Large intestine (tissue), 3 donors: ENCODE results near the gene PCBP3. TPM values are rescaled to one million over a fixed set of nuclear protein-coding genes. Genes with fewer than 3 reads are reported as not detected.
A peak's percentile ranks its signal among the peaks of the same experiment; 100 is the strongest.

Experiments used
- DNase-seq, 2 donors: peaks; one replicate each; pipeline versions ENCODE4 v3.0.0 to v3.0.0-alpha.2; 2013
- H3K27ac ChIP-seq: one replicate; pipeline ENCODE4 v1.5.1; 2013; ENCODE audit warnings: low read length
- H3K27me3 ChIP-seq: 2 replicates; pipeline ENCODE4 v1.6.1; 2013; ENCODE audit warnings: low read length; ENCODE audit not compliant: control insufficient read depth, insufficient read depth
- H3K36me3 ChIP-seq: 2 replicates; pipeline ENCODE4 v1.6.1; 2013; ENCODE audit warnings: low read length; ENCODE audit not compliant: control insufficient read depth, insufficient read depth
- H3K4me1 ChIP-seq: one replicate; pipeline ENCODE4 v1.6.1; 2013; ENCODE audit warnings: low read length; ENCODE audit not compliant: control insufficient read depth, insufficient read depth
- H3K4me3 ChIP-seq: one replicate; pipeline ENCODE4 v1.5.1; 2013; ENCODE audit warnings: low read length
- H3K9me3 ChIP-seq: one replicate; pipeline ENCODE4 v1.6.1; 2013; ENCODE audit warnings: mild to moderate bottlenecking, low read depth, low read length, moderate library complexity; ENCODE audit not compliant: control insufficient read depth
- WGBS: methylation state at CpG from one replicate; pipeline ENCODE4 v1.1.5; 2013; ENCODE audit warnings: low lambda C conversion rate; ENCODE audit not compliant: insufficient coverage; 5-methylcytosine and 5-hydroxymethylcytosine counted together
- polyA plus RNA-seq: library from polyadenylated mRNA; unstranded; fragments of 120-200 nt; gene quantifications from one replicate; pipeline ENCODE4 v1.2.1, GENCODE V29; 2013

The PCBP3 gene
- polyA plus RNA-seq, 1 donor = 7.4 TPM

- WGBS = no CpG with 5 or more reads among the region's 1 CpG
- no peak overlapping the region for H3K4me3 ChIP-seq
- H3K36me3 ChIP-seq = no peaks in the 10 kb centered on the region
- H3K27ac ChIP-seq = no peak overlapping the region
- no peaks in the 10 kb centered on the region for H3K9me3 ChIP-seq
- no peaks in the 10 kb centered on the region for H3K27me3 ChIP-seq
- no peaks in the 10 kb centered on the region for H3K4me1 ChIP-seq
- no peak for DNase-seq
Observed at GRCh38 chr21:45680215-45680614, 36.7 kb downstream of the PCBP3 start.

- H3K36me3 ChIP-seq = no peaks in the 10 kb centered on the region
- no peaks in the 10 kb centered on the region for H3K9me3 ChIP-seq
- H3K27me3 ChIP-seq = no peaks in the 10 kb centered on the region
- WGBS = no CpG with 5 or more reads among the region's 2 CpGs
- H3K4me1 ChIP-seq = no peaks in the 10 kb centered on the region
- H3K27ac ChIP-seq = no peak overlapping the region
- DNase-seq = no peak
- no peak overlapping the region for H3K4me3 ChIP-seq
Observed at GRCh38 chr21:45695086-45695485, 51.6 kb downstream of the PCBP3 start.

- Histone ChIP-seq H3K4me3 (no peak overlapping the region), H3K4me1 (no peaks in the 10 kb centered on the region), H3K36me3 (no peaks in the 10 kb centered on the region), H3K27ac (no peak overlapping the region), H3K27me3 (no peaks in the 10 kb centered on the region), H3K9me3 (no peaks in the 10 kb centered on the region)
- DNase-seq = peak in 1 of 2 donors; percentile 11
- 38% methylated on average over 1 of the region's 3 CpGs for WGBS
Observed at GRCh38 chr21:45698493-45699184, 55.1 kb downstream of the PCBP3 start.

- Histone ChIP-seq H3K27me3 (no peaks in the 10 kb centered on the region), H3K36me3 (no peaks in the 10 kb centered on the region), H3K4me3 (no peak overlapping the region), H3K4me1 (no peaks in the 10 kb centered on the region), H3K27ac (no peak overlapping the region), H3K9me3 (no peaks in the 10 kb centered on the region)
- DNase-seq = no peak
- no CpG with 5 or more reads among the region's 7 CpGs for WGBS
Observed at GRCh38 chr21:45699251-45699942, 55.9 kb downstream of the PCBP3 start.

- Histone ChIP-seq H3K36me3 (no peaks in the 10 kb centered on the region), H3K27me3 (no peaks in the 10 kb centered on the region), H3K4me1 (no peaks in the 10 kb centered on the region), H3K9me3 (no peaks in the 10 kb centered on the region), H3K27ac (no peak overlapping the region), H3K4me3 (no peak overlapping the region)
- DNase-seq = no peak
- no CpG with 5 or more reads among the region's 1 CpG for WGBS
Observed at GRCh38 chr21:45699966-45700365, 56.4 kb downstream of the PCBP3 start.

GRCh38 chr21:45700461-45700860, 56.9 kb downstream of the PCBP3 start:
- H3K9me3 ChIP-seq = no peaks in the 10 kb centered on the region
- no peak for DNase-seq
- no CpG with 5 or more reads among the region's 6 CpGs for WGBS

GRCh38 chr21:45704311-45705108, 61.0 kb downstream of the PCBP3 start:
- Histone ChIP-seq H3K27ac (no peak overlapping the region), H3K4me3 (no peak overlapping the region), H3K9me3 (no peaks in the 10 kb centered on the region), H3K4me1 (no peaks in the 10 kb centered on the region), H3K27me3 (no peaks in the 10 kb centered on the region), H3K36me3 (no peaks in the 10 kb centered on the region)
- WGBS = no CpG with 5 or more reads among the region's 13 CpGs
- no peak for DNase-seq

More at GRCh38 chr21:45700461-45700860, 56.9 kb downstream of the PCBP3 start:
- no peaks in the 10 kb centered on the region for H3K4me1 ChIP-seq
- no peaks in the 10 kb centered on the region for H3K27me3 ChIP-seq
- no peak overlapping the region for H3K27ac ChIP-seq
- H3K4me3 ChIP-seq = no peak overlapping the region
- no peaks in the 10 kb centered on the region for H3K36me3 ChIP-seq

GRCh38 chr21:45706299-45706698, 62.8 kb downstream of the PCBP3 start:
- no peaks in the 10 kb centered on the region for H3K9me3 ChIP-seq
- no CpG with 5 or more reads among the region's 1 CpG for WGBS
- no peak overlapping the region for H3K4me3 ChIP-seq
- no peak for DNase-seq
- no peaks in the 10 kb centered on the region for H3K27me3 ChIP-seq
- H3K36me3 ChIP-seq = no peaks in the 10 kb centered on the region
- H3K4me1 ChIP-seq = no peaks in the 10 kb centered on the region
- H3K27ac ChIP-seq = no peak overlapping the region

- Histone ChIP-seq H3K27ac (no peak overlapping the region), H3K36me3 (no peaks in the 10 kb centered on the region), H3K4me1 (no peaks in the 10 kb centered on the region), H3K4me3 (no peak overlapping the region), H3K27me3 (no peaks in the 10 kb centered on the region), H3K9me3 (no peaks in the 10 kb centered on the region)
- WGBS = 83% methylated on average over 1 of the region's 7 CpGs
- no peak for DNase-seq
Observed at GRCh38 chr21:45709173-45709572, 65.6 kb downstream of the PCBP3 start.

GRCh38 chr21:45709696-45710268, 66.3 kb downstream of the PCBP3 start:
- WGBS = 100% methylated on average over 1 of the region's 3 CpGs
- no peak overlapping the region for H3K27ac ChIP-seq
- no peaks in the 10 kb centered on the region for H3K36me3 ChIP-seq
- H3K9me3 ChIP-seq = no peaks in the 10 kb centered on the region
- H3K27me3 ChIP-seq = no peaks in the 10 kb centered on the region
- no peaks in the 10 kb centered on the region for H3K4me1 ChIP-seq
- H3K4me3 ChIP-seq = no peak overlapping the region
- DNase-seq = no peak
